IPS DF 4.7 (cell line): ENCODE data around the gene DOCK9.

Experiments
- DNase-seq: peaks from one replicate; pipeline ENCODE4 v3.0.0-alpha.2; 2013; ENCODE audit warnings: low spot score; ENCODE audit errors: extremely low read depth

The DOCK9 gene

DNA sequence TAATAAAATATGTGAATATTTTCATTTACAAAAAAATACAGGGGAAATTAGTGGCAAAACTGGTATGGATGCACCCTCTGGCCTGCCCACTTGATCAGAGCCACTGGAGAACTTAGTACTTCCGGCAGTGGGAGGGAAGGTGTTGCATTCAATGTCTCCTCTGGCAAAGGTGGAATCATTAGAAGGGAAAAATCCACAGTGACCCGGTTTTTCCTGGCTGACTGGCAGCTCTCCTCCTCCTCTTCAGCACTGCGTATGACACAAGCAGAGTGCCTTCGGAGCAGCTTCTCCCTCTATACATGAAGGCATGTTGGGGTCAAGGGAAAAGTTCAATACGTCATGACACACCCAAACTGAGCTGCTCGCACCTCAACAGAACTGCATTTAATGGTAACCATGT, 123.4 kb downstream of the DOCK9 start:
- no peak for DNase-seq

DNA sequence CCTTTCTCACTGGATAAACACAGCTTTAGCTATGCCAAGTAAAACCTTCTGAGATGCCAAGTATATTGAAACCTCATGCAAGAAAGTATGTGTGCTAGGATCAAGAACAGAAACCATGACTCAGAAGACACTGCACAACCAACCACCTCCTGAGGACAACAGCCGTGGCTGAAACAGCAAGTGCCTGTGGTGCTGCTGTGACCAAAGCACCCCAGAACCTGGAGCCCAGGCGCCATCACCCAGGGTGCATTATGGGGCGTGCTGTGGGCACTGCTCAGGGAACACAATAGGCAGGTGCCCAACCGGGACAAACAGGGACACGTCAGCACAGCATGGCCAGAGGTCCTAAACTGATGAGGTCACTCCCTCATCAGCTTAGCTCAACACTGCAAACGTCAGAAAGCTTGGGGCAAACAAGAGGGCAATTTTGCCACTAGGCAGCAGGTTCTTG, 124.1 kb downstream of the DOCK9 start:
- DNase-seq = no peak

DNA sequence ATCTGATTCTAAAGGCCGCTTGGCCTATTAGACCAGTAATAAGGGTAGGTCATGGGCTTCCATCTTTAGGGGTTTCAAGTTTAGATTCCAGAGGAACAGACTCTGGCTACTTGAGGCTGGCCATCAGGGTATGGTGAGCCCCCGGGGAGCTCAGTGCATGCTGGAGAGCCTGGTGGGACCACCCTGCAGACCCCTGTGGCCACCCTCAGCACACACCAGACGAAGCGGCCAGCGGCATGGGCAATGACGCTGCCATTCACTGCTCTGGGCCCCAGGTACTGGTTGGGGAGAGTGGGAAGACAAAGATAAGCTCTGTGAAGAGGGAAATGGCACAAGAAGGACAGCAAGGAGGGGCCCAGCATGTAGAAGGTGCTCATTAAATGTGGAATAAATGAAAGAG, 126.6 kb downstream of the DOCK9 start:
- DNase-seq = no peak

GRCh38 chr13:98848746-98849145, 129.1 kb downstream of the DOCK9 start:
- no peak for DNase-seq

DNA sequence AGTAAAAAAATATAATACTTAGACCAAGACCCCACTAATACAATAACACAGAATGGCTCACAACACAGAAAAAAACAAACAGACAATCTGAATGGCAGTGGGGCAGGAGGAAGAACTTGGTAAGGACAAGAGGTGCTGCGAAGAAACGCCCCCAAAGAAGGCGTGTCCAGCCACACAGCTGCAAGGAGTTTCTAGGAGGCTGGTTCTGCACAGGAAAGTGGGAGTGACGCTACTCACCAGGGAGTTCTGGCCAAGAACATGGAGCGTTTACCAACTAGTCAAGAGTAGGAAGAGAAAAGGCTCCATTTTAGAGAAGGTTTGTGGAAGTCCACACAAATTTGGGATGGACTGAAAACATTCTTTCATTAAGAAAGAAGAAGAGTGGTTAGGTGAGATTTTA, 130.1 kb downstream of the DOCK9 start:
- no peak for DNase-seq

DNA sequence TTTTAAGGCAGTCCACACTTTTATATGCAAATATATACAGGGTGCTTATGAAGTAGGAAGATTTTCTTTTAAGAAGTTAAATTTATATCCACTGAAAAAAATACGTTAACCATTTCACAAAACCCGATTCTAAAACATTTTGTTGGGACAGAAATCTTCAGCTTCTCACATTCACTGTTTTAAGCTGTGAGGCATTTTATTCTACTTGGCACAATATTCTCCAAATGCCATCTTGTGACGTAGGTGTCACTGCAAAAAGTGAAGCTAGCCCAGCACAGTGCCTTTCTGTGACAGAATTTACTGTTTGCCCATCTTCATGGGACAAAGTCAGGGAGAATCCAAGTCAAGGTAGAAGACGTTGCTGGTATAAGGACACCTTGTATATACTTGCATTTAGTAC, 130.9 kb downstream of the DOCK9 start:
- DNase-seq = no peak

- no peak for DNase-seq
These were observed 131.3 kb downstream of the DOCK9 start for GRCh38 chr13:98846521-98846920.

DNA sequence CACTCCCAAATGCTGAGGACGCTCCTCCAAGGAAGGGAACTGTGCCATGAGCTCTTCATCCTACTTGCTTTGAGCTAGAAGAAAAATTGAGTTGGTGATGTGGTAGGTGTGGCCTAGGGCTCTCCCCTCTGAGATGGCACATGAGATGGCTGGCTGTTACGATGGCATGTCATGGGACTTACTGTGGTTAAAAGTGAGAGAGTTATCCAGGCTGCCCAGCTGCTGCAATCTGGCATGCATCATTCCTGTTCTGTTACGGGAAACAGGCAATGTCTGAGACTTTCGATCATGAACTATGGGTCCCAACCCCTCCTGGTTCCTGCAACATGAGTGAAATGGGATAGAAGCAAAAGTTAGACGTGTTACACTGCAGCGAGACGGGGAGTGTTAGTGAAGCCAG, 132.1 kb downstream of the DOCK9 start:
- DNase-seq = no peak

DNA sequence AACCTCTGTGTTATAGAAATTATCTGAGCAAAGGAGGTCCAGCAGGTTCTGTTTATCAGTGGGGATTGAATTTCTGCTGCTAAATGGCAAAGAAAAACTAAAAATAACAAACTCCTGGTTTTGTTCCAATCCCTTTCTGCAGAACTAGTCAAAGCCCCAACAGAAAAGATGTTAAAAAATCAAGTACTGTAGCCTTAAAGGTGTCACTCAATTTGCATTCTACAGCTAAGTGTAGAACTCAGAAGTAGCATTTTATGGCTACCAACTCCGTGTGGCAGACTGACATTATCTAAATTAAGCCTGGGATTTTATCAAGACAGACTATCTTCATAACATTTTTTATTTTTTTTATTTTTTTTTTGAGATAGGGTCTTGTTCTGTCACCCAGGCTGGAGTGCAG, 133.8 kb downstream of the DOCK9 start:
- DNase-seq = no peak

DNA sequence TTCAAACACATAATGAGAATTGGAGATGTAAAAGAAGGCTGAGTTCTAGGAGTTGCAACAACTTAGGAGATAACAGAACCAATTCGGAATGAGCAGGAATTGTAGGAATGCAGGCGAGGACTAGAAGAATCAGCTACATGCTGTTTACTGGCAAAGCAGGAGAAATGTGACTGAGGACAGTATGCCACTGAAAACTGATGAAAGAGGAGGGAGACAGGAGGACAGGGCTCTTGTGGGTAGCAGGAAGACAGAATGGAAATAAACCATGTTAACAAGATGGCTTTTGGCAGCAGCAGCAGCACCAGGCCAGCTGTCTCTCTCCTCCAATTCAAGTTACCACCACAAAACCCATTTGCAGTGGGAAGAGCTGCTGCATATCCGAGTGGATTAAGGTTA, 134.4 kb downstream of the DOCK9 start:
- DNase-seq = no peak

DNA sequence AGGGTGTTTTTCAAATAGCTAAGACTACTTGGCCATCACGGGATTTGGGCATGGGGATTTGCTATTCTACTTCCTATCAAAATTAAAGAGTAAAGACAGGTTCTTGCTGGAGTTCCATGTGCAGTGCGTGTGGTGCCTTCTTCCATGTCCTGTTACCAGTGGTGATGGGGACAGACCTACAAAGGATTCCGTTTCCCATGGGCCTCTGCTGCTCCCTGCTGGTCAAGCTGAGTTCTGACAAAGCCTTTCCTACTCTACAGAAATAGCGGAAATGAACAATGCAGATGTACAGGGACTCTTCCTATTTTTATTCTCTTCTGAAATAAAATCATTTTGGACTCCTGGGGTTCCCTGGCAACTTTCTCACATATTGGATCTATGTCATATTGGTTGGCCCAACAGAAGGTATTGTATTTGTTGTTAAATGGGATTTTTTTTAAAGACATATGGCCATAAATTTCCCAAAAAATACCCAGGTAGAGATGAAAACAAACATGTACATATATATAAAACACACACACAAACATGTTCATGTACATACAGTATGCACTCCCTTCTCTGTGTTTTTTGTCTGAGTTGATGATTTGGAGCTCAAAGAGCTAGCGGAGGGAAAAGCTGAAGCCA, 134.9 kb downstream of the DOCK9 start:
- no peak for DNase-seq

- DNase-seq = no peak
These were observed 135.8 kb downstream of the DOCK9 start for GRCh38 chr13:98842070-98842469.

DNA sequence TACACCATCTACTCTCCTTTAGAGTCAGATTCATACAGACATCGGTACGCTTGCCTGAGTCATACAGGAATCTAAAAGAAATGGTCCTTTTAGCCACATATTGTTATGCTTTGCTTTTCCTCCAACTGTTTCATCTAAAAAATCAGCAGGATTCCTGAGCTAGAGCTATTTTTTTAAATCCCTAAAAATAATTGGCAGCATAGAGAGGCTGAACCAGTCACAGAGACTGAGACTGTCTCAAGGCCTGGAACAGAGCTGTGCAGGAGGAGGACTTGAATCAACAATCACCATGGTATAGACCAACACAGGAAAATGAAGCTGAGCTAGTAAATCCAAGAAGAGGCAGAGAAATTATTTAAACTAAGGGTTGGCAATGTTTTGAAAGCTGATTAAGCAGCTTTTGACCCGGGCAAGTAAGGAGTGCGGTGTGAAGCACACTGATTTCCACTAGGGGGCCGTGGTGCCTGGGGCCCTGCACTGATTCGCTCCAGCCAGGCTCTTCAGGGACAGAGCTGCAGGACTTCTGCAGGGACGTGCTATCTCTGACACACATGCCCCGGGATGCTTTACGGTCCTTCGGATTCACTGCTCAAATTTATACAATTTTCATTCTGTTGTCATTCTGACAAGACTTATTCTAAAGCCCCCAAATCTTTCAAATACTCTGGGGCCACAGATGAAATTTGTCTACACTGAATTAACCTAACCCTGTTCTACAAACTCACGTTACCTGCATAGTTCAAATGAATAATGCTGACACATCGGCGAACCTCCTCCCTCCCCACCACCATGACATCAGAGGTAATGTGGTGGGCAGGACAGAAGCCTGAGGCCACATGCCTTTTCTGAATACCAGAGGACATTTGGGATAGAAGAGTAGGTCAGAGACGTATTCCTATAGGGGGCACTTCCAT, 137.8 kb downstream of the DOCK9 start:
- no peak for DNase-seq

DNA sequence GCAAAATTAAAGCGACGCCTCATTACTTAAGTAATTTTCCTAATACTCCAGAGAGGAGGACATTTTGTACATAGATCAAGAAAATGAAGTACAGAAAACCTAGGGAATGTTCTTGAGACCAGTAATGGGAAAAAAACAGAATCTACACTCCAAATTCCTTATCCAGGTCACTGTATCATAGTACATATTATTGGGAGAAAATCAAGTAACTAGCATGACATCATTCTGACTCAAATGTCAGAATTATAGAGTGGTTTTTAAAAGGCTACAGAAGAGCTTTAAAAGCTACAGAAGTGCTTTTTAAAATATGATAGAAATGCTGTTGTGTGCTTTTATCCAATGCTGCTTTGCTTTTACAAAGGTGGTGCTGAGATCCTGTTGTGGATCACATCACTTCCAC, 139.1 kb downstream of the DOCK9 start:
- no peak for DNase-seq

GRCh38 chr13:98837896-98838295, 140.0 kb downstream of the DOCK9 start:
- no peak for DNase-seq

DNA sequence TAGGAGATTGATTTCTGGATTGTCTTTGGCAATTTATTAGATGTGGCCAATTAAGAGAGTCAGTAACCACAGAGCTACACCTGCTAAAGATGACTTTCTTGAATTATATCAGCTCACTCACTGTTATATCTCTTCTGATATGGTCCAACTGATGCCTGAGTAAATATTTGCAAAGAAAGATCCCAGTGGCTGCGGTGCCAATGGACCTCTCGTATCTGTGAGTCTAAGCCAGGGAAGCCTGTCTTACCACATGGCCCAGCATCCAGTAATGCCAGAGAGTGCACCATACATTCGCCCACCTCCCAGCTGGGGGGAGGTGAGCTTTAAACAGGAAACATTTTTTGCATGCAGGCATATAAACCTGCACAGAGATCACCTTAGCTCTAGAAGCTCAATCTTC, 142.7 kb downstream of the DOCK9 start:
- DNase-seq = no peak

DNA sequence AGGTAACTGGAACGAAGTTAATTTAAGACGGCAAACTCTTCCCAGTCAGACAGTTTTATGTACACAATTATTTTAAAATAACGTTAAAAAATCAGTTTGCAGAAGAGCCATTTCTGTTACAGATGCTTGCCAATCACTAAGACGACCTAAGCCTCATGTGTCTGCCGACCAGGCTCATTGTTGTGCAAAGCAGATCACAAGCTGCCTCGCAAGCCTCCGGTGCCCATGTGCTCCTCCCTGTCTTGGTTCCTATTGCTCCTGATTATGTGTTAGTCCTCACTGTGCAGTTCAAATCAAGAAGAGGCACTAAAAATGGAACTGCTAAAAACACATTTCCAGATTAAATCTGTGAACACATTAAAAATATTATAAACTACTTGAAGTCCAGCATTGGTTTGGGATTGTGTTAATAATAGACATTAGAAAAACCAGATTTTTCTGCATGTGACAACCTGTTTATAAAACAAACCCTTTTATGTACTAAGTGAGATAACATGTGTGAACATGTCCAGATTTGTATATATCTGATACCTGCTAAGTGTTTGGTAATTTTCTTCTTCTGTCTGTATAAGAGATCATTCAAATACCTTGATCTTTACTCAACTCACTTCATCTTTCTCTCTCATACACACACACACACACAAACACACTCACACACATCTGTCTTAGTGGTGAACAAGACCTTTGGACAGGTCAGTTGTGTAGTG, 143.5 kb downstream of the DOCK9 start:
- DNase-seq = no peak

DNA sequence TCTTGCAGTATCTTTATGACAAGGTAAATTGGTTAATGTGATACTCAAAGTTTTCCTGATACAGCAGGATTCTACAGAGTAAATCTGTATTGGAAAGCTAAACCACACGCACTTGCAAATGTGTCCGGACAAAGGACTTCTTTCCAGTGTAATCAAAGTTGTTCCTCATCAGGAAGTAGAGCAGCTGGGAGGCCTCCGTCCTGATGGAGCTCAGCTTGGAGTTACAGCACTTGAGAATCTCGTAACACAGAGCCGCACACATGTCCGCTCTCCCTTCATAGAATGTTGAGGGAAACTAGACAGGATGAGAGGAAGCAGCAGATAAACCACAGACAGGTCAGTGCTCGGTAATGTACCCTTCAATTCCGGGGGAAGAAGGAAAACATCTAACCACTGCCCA, 146.6 kb downstream of the DOCK9 start:
- no peak for DNase-seq

GRCh38 chr13:98829541-98829940, 148.3 kb downstream of the DOCK9 start:
- no peak for DNase-seq

GRCh38 chr13:98828614-98829013, 149.2 kb downstream of the DOCK9 start:
- no peak for DNase-seq

DNA sequence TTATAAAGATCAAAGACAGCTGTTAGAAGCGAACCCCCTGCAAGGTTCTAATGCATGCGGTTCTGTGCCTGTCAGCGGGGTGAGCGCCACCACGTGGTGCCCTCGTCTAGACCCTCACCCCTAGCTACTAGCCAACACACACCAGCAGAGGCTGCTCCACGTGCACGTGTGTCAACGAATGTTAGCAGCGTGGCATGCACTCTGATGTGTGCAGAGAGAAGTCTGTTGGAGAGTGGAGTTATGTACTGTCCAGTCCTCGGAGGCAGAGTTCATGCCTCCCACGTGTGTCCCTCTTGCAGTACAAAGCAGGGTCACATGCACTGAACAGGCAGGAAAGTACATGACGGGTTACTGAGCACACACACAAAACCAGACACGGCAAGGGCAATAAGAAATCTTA, 150.4 kb downstream of the DOCK9 start:
- no peak for DNase-seq

DNA sequence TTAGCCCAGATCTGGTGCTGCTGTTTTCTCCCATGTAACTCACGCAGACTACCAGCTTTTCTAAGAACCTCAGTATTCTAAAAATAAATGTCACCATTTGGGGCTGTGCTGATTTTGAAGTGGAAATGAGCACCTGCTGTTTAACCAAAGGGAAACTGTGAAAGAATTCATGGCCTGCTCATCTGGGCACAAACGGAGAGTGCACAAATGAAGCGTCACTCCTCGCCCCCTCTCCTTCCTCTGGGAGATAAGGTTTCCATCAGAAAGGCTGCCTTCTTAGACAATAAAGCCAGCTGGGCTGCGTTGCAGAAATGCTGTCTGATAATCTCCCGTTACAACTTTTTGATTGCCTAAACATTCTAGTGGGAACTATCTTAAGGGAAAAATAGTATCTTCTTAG, 151.7 kb downstream of the DOCK9 start:
- DNase-seq = no peak
